Hippocampal formation (tissue), 2 donors: ENCODE results near the gene LARP1.

Experiments used
- DNase-seq, 2 donors: peaks; one replicate each; lab custom pipeline; 2025; lab: John Stamatoyannopoulos, UW

LARP1 gene

DNA sequence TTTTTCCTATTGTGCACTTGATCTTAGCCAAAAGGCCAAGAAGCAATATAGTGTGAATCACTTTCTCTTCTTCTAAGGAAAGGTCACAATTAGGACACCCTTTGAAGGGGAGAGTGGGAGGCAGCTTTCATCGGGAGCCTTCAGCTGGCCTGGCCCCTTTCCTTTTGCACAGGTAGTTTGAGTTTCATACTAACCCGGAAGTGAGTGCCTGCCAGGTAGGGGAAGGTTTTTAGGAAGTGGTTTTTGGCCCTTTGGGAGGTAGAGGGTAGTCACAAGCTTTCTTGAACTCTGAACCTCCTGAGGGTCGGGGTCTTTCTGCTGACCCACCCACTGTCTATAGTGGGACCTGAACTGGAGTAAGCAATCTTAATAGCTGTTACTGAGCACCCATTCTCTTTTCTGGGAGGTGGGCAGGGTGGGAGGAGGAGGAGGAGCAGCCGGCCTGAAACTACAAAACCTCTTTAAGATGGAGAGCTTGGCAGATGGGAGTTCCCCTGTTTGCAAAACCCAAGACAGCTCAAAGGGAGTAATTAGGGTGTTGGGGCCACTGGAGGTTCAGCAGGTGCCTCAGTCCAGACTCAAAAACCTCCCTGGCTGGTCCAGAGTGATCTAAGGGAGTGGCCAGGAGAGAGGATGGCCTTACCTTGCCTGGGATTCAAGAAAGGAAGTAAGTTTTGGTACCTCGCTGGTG, 6.0 kb downstream of the LARP1 start:
- DNase-seq, result no peak

DNA sequence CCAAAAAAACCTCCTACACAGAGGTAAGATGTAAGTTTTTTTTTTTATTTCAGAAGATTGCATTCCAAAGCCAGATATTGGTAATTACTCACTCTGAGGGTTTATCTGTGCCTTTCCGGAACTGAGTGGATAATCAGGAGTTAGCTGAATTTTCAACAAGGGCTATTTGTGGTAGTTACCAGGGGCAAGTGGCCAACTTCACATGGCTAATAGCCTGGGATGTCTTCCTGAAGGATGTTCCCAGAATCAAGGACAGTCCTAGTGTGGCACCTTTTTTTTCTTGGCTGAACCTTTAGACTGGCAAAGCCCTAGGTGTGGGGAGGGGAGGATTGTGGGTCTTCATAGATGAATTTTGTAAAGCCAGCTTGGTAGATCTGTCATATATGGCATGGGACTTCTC, 7.1 kb downstream of the LARP1 start:
- no peak for DNase-seq

GRCh38 chr5:154762700-154763099, 7.5 kb downstream of the LARP1 start:
- no peak for DNase-seq

DNA sequence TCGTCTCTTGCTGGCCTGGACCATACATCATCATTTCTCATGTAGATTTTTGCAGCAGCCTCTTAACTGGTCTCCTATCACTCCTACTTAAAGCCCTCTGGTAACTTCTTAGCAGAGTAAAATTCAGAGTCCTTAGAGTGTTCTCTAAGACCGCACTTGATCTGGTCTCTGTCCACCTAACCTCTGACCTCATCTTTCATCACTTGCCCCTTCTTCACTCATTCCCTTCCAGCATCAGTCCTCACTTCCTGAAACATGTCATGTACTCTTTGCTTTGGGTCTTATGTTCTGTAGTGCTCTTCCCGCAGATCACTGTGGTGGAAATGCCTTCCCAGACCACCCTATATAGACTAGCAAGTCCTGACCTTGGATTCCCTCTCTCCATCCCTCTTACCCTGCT, 9.8 kb downstream of the LARP1 start:
- DNase-seq, result no peak

DNA sequence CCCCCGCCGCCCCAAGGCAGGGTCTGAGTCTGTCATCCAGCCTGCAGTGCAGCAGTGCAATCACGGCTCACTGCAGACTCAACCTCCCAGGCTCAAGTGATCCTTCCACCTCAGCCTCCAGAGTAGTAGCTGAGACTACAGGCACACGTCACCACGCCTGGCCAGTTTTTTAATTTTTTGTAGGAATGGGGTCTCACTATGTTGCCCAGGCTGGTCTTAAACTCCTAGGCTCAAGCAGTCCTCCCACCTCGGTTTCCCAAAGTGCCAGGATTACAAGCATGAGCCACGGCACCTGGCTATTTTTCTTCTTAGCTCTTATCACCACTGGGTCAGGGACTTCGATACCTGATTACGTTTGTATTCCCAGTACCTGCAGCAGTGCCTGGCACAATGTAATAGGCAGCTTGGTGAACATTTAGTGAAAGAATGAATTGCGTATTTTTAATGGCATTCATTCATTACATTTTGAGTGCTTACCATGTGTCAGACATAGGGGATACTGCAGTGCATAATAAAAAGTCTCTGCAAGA, 10.3 kb downstream of the LARP1 start:
- DNase-seq, result no peak

DNA sequence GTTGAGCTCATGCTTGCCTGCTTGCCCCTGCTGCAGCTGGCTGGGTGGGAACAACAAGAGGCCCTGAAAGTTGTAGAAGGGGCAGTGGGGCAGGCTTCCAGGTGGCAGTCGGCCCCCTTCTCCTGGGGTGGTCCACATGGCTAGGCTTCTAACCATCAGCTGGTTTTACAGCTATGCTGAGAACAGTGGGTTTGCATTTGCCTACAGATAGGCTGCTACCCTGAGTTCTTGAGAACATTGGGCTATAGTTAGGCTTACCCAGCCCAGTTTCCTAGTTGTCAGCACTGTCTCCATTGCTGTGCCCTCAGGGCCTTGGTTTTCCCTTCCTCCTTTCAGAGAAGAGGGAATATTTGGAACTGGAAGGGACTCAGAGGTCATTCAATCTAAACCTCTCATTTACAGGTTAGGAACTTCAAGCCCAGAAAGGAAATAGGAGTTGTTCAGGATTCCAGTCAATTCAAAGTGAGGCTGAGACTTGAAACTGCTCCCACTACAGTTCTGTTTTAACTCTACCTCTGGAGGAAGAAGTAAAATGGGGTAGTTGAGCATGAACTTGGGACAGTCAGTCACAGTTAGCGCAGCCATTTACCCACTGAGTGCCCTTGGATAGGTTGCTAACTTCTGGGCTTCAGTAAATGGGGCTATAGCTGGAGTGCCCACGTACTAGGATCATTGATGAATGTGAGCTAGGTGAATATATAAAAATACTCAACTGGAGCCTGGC, 11.5 kb downstream of the LARP1 start:
- DNase-seq, result no peak

GRCh38 chr5:154767576-154767975, 12.4 kb downstream of the LARP1 start:
- DNase-seq, result no peak

GRCh38 chr5:154768207-154768606, 13.0 kb downstream of the LARP1 start:
- no peak for DNase-seq

DNA sequence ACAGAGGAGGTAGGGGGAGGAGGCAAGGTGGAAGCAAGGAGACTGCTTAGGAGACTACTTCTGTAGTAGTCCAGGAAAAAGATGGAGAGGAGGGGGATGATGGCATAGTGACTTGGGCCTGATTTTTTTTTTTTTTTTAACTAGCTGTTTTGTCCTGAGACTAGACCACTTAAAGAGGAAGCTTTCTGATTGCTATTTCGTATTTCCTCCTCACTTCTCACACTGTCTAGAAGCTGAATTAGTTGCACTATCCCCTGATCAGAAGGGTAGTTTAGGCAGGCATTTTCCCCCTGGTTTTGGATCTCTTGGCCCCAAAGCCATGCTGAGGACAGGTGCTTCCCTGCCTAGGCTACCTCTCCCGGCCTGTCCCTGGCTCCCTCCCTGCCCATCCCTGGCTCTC, 14.9 kb downstream of the LARP1 start:
- DNase-seq, result no peak

GRCh38 chr5:154771383-154771901, 16.3 kb downstream of the LARP1 start:
- DNase-seq, result no peak

- DNase-seq, result no peak
Observed at GRCh38 chr5:154773326-154773725, 18.1 kb downstream of the LARP1 start.

GRCh38 chr5:154776167-154776566, 21.0 kb downstream of the LARP1 start:
- no peak for DNase-seq

- no peak for DNase-seq
Observed at GRCh38 chr5:154778534-154778933, 23.4 kb downstream of the LARP1 start.

DNA sequence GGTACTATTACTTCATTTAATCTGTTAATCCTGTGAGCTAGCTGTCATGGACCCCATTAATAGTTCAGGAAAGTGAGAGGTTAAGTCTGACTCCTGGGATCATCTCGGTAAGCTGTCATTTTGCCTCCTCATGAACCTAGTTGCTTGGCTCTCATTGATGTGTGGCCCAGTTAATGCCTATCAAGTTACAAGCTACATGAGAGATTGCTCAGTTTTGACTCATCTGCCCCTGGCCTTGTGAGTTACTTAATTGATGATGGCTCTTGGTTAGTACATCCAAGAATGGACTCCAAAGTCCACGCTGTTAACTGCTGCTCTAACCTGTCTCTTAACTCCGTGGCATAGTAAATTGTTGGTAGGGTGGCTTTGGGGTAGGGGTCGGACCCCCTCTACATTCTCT, 23.9 kb downstream of the LARP1 start:
- DNase-seq, result no peak

DNA sequence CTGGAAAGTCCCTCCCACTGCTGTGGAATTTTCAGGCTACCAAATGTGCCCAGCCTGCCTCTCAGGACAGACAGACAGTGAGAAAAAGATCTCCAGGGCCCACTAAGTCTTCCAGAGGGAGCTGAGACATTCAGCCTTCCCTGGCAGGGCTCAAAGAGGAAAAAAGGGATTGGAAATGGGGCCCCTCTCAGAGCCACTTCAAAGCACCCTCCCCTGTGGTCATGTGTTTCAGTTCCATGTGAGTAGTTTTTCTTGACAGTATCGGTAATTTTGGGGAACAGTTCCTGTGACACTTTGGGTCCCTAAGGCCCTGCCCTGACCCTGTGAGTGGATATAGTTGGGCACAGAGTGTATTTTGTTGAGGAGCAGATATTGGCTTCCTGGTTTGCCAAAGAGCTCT, 25.0 kb downstream of the LARP1 start:
- DNase-seq, result no peak

GRCh38 chr5:154782326-154782725, 27.1 kb downstream of the LARP1 start:
- DNase-seq, result no peak

- no peak for DNase-seq
Observed at GRCh38 chr5:154782812-154783592, 27.8 kb downstream of the LARP1 start.

GRCh38 chr5:154783774-154784460, 28.7 kb downstream of the LARP1 start:
- no peak for DNase-seq

GRCh38 chr5:154784856-154785255, 29.7 kb downstream of the LARP1 start:
- DNase-seq, result no peak

DNA sequence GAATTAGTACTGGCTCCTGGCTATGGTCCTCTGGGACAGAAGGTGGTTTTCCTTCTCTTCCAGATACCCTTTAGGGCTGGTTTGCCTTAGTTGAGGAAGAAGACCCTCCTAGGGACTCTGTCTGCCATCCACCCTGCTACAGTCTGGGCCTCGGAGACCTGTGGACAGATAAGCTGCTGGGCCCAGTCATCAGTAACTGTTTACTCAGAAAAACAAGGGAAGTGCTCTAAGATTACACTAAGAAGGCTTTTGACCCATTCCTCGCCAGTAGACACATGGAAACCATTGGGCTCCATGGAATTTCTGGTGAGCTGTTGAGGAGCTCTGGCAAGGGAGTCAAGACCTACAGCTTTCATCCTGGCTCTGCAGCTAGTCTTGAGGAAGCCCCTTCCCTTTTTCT, 31.2 kb downstream of the LARP1 start:
- DNase-seq, result no peak

GRCh38 chr5:154788212-154788611, 33.0 kb downstream of the LARP1 start:
- no peak for DNase-seq

DNA sequence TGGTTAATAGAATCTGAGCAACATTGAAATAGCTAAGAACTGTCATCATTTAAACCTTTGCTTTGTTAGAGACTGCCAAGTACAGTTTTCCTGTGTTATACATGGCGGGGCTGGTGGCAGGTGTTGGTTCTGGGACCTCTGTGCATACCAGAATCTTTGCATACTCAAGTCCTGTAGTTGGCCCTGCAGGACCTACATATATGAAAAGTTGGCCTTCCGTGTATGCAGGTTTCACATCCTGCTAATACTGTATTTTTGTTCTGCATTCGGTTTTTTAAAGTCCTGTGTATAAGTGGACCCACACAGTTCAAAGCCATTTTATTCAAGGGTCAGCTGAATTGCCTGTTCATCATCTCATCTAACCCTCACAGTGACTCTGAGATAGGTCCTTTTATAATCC, 36.4 kb downstream of the LARP1 start:
- no peak for DNase-seq
